HEK293 (cell line): Measurements from ENCODE around the gene SCN4B.

ENCODE experiments used
- GFI1B ChIP-seq: fragments of 450-650 bp; formaldehyde crosslinking; IDR thresholded peaks from 2 replicates; pipeline ENCODE4 v1.5.1; 2016; ENCODE audit warnings: missing biosample characterization, missing genetic modification characterization
- KLF16 ChIP-seq: fragments of 450-650 bp; formaldehyde crosslinking; IDR thresholded peaks from 2 replicates; pipeline ENCODE4 v1.5.1; 2017; ENCODE audit warnings: missing biosample characterization, missing genetic modification characterization
- KLF8 ChIP-seq: fragments of 450-650 bp; formaldehyde crosslinking; IDR thresholded peaks from 2 replicates; pipeline ENCODE4 v1.5.1; 2016; ENCODE audit warnings: missing biosample characterization, missing genetic modification characterization
- SP2 ChIP-seq: fragments of 450-650 bp; formaldehyde crosslinking; IDR thresholded peaks from 2 replicates; pipeline ENCODE4 v1.5.1; 2016; ENCODE audit warnings: missing biosample characterization, missing genetic modification characterization
- SP7 ChIP-seq: fragments of 450-650 bp; formaldehyde crosslinking; IDR thresholded peaks from 2 replicates; pipeline ENCODE4 v1.5.1; 2016; ENCODE audit warnings: missing biosample characterization, missing genetic modification characterization
- ZBTB1 ChIP-seq: fragments of 450-650 bp; formaldehyde crosslinking; IDR thresholded peaks from 2 replicates; pipeline ENCODE4 v1.5.1; 2016; ENCODE audit warnings: missing biosample characterization, missing genetic modification characterization
- ZNF596 ChIP-seq: fragments of 450-650 bp; IDR thresholded peaks from 2 replicates; pipeline ENCODE4 v1.5.0; 2018; ENCODE audit warnings: missing biosample characterization, mild to moderate bottlenecking, missing genetic modification characterization, moderate library complexity
- ZNF76 ChIP-seq: fragments of 450-650 bp; formaldehyde crosslinking; IDR thresholded peaks from 2 replicates; pipeline ENCODE4; 2016; ENCODE audit warnings: low read depth, missing biosample characterization, missing genetic modification characterization, borderline replicate concordance
- ZNF785 ChIP-seq: fragments of 450-650 bp; formaldehyde crosslinking; IDR thresholded peaks from 2 replicates; pipeline ENCODE4 v1.5.1; 2016; ENCODE audit warnings: missing biosample characterization, missing genetic modification characterization
- TF ChIP-seq, protein P1 (sequence below): fragments of 450-650 bp; formaldehyde crosslinking; IDR thresholded peaks from 2 replicates; pipeline ENCODE4 v1.5.1; 2016; ENCODE audit warnings: missing biosample characterization, missing genetic modification characterization

DNA sequence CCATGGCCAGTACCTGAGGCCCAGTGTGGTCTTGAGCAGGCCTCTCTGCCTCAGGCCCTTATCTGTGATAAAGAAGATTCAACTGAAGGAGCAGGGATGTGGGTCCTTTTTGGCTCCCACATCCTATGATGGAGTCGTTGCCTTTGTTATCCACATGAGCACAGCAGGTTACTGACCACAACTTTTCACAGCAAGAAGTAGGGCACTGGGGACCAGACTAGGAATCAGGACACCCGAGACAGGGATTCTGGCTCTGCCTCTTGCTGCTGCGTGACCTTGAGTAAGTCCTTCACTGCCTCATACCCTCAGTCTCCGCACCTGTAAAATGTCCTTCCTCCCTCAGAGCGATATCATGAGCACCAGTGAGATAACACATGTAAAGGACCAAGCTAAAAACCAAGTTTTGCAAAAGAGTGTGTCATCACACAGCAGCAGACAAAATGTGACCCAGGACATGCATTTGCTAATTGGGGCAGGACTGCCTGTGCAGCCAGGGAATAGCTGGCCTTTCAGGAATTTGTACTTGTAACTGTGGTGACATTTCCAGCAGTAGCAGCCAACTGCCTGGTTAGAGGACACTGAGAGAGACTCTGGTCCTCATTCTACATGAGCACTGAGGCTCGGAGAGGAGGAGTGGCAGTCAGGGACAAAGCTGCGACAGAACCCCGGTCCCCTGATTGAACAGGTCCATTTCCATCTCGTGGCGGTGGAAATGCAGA, 52.6 kb downstream of the SCN4B start:
- TF ChIP-seq ZNF76 (tag by site-specific recombination) (no peak), ZNF785 (tag by site-specific recombination) (no peak), KLF8 (tag by site-specific recombination) (no peak), GFI1B (no peak), ZBTB1 (tag by site-specific recombination) (no peak), ZNF596 (tag by site-specific recombination) (no peak), SP2 (tag by site-specific recombination) (no peak), SP7 (tag by site-specific recombination) (no peak), KLF16 (tag by site-specific recombination) (no peak)
- TF ChIP-seq, protein P1, sequence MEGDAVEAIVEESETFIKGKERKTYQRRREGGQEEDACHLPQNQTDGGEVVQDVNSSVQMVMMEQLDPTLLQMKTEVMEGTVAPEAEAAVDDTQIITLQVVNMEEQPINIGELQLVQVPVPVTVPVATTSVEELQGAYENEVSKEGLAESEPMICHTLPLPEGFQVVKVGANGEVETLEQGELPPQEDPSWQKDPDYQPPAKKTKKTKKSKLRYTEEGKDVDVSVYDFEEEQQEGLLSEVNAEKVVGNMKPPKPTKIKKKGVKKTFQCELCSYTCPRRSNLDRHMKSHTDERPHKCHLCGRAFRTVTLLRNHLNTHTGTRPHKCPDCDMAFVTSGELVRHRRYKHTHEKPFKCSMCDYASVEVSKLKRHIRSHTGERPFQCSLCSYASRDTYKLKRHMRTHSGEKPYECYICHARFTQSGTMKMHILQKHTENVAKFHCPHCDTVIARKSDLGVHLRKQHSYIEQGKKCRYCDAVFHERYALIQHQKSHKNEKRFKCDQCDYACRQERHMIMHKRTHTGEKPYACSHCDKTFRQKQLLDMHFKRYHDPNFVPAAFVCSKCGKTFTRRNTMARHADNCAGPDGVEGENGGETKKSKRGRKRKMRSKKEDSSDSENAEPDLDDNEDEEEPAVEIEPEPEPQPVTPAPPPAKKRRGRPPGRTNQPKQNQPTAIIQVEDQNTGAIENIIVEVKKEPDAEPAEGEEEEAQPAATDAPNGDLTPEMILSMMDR (tag by site-specific recombination): no peak
